Stimulated activated CD4-positive, alpha-beta T cell treated with anti-CD3 and anti-CD28 coated beads, Interleukin-15, amount 100 ng/mL, for 24 hours (primary cell): ENCODE measurements around the gene OR1A2.
A peak's percentile ranks its signal among the peaks of the same experiment; 100 is the strongest.
"Not testable (repeated sequence)": the region's sequence is repeated elsewhere in the genome, so short reads cannot be mapped to it uniquely, and the experiment has no call there.

ENCODE experiments used
- DNase-seq: peaks from one replicate; pipeline ENCODE4 v3.0.0-alpha.2; 2020

The OR1A2 gene

GRCh38 chr17:3197219-3197618, at the start of gene OR1A2:
Gene OR1A2, plus strand, starts transcription at chr17:3197519. Its CDS starts 0 bp downstream, at chr17:3197519.
- no peak for DNase-seq

- no peak for DNase-seq
Observed at GRCh38 chr17:3157218-3157617, 40.1 kb upstream of the OR1A2 start.

GRCh38 chr17:3167574-3167973, 29.7 kb upstream of the OR1A2 start:
- DNase-seq, result no peak

- DNase-seq, result no peak
Observed at GRCh38 chr17:3189961-3190360, 7.4 kb upstream of the OR1A2 start.

GRCh38 chr17:3207367-3207766, 10.0 kb downstream of the OR1A2 start, which contains the start of gene OR1A1:
Gene OR1A1, plus strand, starts transcription at chr17:3207667. Its CDS starts 7,954 bp downstream, at chr17:3215621.
- DNase-seq, result no peak

GRCh38 chr17:3208484-3208883, 11.2 kb downstream of the OR1A2 start:
- DNase-seq, result no peak

GRCh38 chr17:3213001-3213400, 15.7 kb downstream of the OR1A2 start:
- DNase-seq, result no peak

- DNase-seq, result no peak
Observed at GRCh38 chr17:3213587-3213986, 16.3 kb downstream of the OR1A2 start.

GRCh38 chr17:3219978-3220377, 22.7 kb downstream of the OR1A2 start:
- not testable (repeated sequence) for DNase-seq

GRCh38 chr17:3221850-3222249, 24.5 kb downstream of the OR1A2 start:
- DNase-seq, result no peak

- peak; percentile 2 for DNase-seq
Observed at GRCh38 chr17:3222505-3222904, 25.2 kb downstream of the OR1A2 start.

- DNase-seq, result not testable (repeated sequence)
Observed at GRCh38 chr17:3224721-3225352, 27.5 kb downstream of the OR1A2 start.

GRCh38 chr17:3232300-3232699, 35.0 kb downstream of the OR1A2 start:
- not testable (repeated sequence) for DNase-seq

GRCh38 chr17:3238685-3239084, 41.4 kb downstream of the OR1A2 start:
- DNase-seq, result not testable (repeated sequence)

- not testable (repeated sequence) for DNase-seq
Observed at GRCh38 chr17:3241044-3241443, 43.7 kb downstream of the OR1A2 start.

- not testable (repeated sequence) for DNase-seq
Observed at GRCh38 chr17:3244841-3245240, 47.5 kb downstream of the OR1A2 start.
